Measurements from ENCODE around the gene CDH13. TPM values are rescaled to one million over a fixed set of nuclear protein-coding genes. Genes with fewer than 3 reads are reported as not detected.

The CDH13 gene
- total and polyA plus RNA-seq, 2 of the 8 experiments (the other 6 are each of a cell fraction or from before 2014, with no cell fraction given): 2.3 to 2.4 TPM

DNA sequence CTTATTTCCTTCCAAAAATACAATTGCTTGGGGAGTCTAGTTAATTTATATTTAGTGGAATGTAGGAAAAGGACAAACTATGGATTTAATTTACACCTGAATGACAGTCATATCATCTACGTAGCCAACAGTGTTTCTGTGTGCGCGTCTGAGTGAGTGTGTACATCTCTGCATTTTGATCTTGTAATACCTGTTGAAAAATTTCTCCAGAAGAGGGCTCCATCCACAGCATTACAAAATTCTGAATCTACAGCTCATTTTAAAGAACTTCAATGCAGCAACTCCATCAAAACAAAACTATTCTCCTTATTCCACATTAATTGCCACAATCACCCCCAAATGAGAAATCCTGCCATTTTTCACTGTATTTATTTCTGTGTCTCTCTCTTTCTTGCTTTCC, 3.9 kb downstream of the CDH13 start (continued):
- TF ChIP-seq NANOG (IDR thresholded peaks at IDR 0.05; ENCODE audit: insufficient read depth, low read depth, low read length, poor library complexity, severe bottlenecking) (no peak), KDM1A (IDR thresholded peaks at IDR 0.05; ENCODE audit: borderline replicate concordance, low read length) (no peak)
